Posterior cingulate gyrus (tissue), 11 donors: ENCODE results near the gene HK1.
"Not testable (repeated sequence)": the region's sequence is repeated elsewhere in the genome, so short reads cannot be mapped to it uniquely, and the experiment has no call there.

Experiments
- DNase-seq, 10 donors: peaks; one replicate each; pipeline versions ENCODE4 v3.0.0 to v3.0.0-alpha.2; 2020 to 2021; ENCODE audit warnings: mixed read lengths in 3 of 10
- intact Hi-C: fragments of 100-400 bp; cut with DNase I; formaldehyde crosslinking; loops from one replicate; pipeline ENCODE4 v1.15.1; 2023

HK1 gene

DNA sequence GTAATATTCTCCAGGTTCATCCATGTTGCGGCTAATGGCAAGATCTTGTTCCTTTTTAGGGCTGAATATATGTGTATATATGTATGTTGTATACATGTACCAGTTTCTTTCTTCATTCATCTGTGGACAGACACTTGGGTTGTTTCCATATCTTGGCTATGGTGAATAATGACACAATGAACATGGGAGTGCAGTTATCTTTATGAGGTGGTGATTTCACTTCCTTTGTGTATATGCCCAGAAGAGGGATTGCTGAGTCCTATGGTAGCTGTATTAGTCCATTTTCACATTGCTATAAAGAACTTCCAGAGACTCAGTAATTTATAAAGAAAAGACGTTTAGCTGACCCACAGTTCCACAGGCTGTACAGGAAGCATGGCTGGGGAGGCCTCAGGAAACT is 155.9 kb downstream of the HK1 start:
- intact Hi-C loops: no loop called here
- no peak for DNase-seq

DNA sequence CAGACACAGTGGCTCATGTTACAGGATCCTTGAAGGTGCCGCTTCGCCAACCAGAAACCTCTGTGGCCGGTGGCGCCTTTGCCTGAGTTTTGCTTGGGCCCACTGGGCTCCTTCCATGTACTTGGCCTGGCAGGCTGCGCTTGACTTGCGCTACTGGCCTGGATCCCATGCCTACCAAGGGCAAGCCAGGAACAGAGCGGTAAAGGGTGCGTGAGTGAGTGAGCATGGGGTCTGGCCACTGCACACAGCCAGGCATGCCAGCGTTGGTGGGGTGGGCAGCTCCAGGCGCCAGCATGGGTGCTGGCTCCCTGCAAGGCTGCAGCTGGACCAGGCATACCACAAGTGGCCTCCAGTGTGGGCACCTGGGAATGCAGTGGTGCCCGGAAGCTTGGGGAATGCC is 156.6 kb downstream of the HK1 start:
- peak in 1 of 10 donors; percentile 37 for DNase-seq
- intact Hi-C loops: no loop called here

DNA sequence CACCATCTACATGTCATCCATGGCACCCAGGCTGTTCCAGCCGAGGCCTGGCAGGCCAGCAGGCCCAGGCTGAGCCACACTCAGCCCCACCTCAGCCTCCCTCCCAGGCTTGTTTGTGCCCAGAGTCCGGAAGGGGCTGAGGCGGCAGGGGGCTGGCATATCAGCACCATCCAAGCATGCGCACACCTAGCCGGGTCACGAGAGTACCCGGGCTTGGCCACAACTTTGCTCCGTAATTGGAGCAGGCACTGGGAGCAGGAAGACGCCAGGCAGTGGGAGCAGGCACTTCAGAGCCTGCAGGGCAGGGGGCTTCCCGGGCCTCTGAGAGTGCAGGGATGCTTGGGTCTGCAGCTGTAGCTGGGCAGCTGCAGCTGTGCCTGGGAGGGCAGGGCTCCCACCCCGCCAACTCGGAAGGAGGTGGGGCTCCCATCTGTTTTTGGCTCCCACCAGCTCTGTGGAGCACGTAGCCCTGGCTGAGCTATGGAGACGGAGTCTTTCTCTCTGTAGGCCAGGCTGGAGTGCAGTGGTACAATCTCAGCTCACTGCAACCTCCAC is 157.7 kb downstream of the HK1 start:
- DNase-seq: peak in 1 of 10 donors; percentile 52
- intact Hi-C loops: no loop called here

DNA sequence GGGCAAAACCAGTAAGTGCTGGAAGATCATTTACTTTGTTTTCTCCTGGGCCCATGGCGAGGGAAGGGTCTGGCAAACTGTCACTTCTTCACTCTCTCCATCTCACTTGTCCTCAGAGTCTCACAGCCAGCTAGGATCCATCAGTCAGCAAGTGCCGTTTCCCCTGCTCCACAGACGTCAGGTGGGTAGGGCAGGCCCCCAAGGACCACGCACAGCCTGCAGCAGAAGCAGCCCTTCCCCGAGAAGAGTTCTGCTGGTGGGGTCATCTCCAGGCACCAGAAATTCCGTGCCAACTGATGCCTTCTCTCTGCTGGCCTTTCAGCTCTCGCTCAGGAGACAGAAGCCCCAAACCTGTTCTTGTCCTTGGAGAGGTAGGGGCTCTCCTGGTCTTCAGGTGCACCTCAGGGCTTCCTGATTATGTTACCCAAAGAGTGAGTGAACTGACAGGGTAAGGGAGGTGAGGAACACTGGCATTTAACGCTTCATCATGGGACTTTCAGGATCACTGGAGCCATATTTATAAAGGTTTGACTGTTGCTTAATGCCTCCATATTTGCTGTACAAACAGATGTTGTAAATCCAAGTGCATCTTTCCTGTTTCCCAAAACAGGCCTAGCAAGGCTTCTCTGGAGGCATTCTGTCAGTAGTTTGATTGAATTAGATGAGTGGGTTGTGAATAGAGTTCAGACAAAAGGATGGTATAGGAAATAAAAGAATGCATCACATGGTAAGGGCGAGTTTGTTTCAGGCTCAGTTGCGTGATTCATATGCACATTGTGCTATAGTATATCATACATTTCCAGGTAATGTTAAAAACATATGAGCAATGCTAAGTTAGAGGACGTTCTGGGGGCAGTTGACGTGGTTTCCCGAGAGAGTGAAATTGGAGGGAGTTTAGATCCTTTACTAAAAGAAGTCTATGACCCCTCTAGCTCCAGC is 159.3 kb downstream of the HK1 start:
- peak in 1 of 10 donors; percentile 52 for DNase-seq
- intact Hi-C loops: no loop called here

DNA sequence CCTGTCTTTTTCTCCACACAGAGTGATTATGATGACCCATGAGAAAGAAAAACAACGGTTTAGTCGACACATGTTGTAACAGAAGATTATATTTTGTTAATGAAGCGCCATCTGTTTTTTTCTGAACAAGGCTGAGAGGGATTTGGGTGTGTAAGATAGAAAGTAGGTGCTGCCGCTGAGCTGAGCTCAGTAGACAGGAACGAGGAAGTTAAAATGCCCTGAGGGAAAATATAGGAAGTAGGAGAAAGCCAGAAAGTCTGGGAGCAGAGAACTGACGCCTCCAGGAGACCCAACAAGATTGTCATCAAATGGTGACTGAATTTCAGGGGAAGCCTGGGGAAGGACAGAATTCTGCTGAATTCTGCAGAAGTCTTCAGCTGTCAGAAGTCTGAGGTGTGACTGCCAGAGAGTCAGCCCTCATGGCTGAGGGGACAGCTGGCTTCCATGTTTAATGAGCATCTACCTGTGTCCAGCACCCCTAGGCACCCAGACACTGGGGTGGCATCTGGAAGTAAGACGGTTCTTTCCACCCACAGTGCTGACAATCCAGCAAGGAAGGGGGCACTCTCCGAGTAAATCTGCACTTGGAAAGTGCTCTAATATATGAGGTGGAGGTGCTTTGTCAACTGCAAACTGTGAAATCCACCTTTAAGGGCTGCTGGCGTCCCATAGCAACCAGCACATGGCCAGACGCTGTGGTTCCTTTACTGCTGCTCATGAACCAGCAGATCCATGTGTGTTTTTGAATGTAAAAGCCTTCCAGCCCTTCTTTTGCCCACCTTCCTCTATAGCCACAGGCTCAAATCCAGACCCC is 160.4 kb downstream of the HK1 start:
- intact Hi-C loops: no loop called here
- DNase-seq: no peak

DNA sequence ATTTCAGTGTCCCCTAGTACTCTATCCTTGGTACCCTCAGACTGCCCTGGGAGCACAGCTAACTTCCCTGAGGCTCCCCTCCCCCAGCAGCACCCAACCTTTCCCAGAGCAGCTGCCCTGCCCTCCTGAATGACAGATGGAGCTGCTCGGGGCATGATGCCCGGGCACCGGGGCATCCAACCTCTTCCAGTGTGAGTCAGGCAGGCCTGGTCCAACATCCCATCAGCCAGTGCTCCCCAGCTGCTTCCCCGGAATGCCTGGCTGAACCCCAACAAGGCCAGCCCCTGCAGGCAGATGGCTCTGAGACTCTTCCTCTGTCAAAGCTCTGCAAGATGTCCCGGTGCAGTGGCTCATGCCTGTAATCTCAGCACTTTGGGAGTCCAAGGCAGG is 161.0 kb downstream of the HK1 start:
- peak in 9 of 10 donors; percentile 35 to 94 (median 56) for DNase-seq
- intact Hi-C loops: no loop called here

DNA sequence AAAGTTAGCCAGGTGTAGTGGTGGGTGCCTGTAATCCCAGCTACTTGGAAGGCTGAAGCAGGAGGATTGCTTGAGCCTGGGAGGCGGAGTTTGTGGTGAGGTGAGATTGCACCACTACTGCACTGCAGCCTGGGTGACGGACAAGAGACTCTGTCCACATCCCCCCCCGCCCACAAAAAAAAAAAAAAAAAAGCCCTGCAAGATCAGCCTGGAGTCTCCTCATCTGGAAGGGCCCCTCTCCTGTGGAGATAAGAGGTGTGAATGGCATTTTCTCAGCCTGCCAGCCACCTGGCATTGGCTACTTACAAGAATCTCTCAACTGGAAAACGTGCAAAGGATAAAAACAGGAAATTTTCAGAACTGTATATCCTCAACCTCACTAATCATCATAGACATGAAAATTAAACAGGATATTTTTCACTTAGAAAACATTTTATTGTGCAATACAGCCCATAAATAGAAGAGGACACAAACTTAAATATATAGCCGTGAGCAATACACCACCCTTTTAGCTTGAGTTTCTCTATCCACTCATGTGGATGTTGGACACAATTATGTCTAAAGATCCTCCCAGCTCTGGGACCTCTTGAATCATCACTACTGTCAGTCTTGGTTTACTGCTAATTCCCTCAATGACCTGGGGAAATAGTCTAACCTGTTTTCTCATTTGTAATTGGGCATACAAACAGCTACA is 161.7 kb downstream of the HK1 start:
- no peak for DNase-seq
- intact Hi-C loops: no loop called here

DNA sequence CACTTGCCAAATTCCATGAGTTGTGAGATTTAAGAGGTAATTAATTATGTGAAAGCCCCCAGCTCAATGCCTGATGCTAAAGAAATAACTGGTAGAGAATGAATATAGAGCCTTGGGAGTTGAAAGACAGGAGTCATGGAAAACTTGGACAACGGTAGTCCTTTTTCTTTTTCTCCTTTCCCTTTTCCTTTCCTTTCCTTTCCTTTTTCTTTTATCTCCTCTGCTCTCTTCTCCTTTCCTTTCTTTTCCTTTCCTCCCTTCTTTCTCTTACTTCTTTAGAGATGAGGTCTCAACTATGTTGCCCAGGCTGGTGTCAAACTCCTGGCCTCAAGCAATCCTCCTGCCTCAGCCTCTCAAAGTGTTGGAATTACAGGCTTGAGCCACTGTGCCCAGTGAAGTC is 165.1 kb downstream of the HK1 start:
- intact Hi-C loops: no loop called here
- no peak for DNase-seq

DNA sequence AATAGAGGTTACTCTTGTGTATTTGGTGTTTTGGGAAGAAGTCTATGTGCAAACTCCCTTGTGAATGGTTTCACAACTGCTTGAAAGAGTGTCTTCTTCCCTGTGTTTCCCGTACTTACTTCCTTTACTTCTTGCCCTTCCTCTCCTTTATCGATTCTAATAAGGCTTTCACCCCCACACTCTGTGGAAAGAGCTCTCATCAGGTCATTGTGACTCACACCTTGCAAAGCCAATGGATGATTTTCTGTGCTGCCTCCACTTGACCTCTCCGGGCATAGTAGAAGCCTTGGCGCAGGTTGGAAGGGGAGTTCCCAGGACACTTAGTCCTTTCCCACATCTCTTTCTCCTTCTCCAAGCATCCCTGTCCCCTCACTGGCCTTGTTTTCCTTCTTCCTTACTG is 166.7 kb downstream of the HK1 start:
- intact Hi-C loops: no loop called here
- DNase-seq: no peak

DNA sequence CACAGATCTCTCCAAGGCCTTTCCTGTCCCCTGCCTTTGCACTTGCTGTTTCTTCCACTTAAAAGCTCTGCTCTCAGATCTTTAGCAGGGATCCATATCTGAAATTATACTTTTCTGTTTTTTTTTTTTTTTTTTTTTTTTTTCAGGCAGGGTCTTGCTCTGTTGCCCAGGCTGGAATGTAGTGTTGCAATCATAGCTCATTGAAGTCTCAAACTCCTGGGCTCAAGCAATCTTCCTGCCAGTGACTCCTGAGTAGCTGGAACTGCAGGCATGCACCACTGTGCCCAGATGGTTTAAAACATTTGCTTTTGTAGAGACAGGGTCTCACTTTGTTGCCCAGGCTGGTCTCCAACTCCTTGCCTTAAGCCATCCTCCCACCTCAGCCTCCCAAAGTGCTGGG is 167.9 kb downstream of the HK1 start:
- DNase-seq: no peak
- intact Hi-C loops: no loop called here

DNA sequence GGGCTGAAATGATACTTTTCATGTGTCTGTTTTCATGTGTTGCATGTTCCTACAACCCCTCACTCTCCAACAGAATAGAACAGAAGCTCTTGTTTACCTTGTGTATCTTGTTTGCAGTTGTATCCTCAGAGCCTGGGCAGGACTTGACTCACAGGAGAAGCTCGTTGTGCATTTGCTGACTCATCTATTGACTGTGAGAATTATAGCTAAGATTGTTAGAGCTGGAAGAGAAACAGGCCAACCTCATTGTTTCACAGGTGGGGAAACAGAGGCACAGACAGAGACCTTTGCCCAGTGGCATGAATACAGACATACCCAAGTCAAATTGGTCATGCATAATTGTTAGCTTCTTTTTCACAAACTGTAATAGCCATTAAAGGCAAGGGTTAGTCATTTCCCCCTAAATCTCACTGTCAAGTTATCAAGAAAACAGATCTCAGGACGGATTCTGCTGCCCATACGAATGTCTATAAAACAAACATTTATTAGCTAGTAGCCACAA is 168.4 kb downstream of the HK1 start:
- DNase-seq: no peak
- intact Hi-C loops: no loop called here

DNA sequence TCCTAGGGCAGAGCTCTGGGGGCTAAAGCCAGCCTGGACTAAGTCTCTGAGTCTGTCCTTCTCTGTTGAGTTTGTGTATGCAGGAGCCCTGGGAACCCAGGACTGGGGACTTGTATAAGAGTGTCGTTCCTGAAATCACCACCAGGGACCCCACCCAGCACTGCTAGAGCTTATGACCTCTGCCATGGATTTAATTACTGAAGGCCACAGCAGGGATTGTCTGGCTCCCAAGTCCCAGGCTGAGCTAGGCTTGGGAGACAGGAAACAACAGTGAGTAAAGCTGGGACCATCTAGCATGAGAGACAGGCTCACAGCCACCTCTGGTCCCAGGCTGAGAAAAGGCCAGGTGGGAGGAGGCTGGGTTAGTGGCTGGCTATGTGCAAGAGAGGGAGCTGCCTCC is 171.5 kb downstream of the HK1 start:
- intact Hi-C loops: loop anchor here (2.0 kb wide), 1 partner anchor 59 kb away; no protein-coding TSS in a partner anchor
- peak in 6 of 10 donors; percentile 47 to 93 (median 60) for DNase-seq

DNA sequence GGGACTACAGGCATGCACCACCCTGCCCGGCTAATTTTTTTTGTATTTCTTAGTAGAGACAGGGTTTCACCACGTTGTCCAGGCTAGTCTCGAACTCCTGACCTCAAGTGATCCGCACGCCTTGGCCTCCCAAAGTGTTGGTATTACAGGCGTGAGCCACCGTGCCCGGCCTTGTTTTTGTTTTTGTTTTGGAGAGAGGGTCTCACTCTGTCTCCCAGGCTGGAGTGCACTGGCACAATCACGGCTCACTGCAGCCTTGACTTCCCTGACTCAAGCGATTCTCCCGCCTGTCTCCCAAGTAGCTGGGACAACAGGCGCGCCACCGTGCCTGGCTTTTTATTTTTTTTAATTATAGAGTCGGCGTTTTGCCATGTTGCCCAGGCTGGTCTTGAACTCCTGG is 172.1 kb downstream of the HK1 start:
- DNase-seq: not testable (repeated sequence)
- intact Hi-C loops: loop anchor here (2.0 kb wide), 1 partner anchor 58 kb away; no protein-coding TSS in a partner anchor

DNA sequence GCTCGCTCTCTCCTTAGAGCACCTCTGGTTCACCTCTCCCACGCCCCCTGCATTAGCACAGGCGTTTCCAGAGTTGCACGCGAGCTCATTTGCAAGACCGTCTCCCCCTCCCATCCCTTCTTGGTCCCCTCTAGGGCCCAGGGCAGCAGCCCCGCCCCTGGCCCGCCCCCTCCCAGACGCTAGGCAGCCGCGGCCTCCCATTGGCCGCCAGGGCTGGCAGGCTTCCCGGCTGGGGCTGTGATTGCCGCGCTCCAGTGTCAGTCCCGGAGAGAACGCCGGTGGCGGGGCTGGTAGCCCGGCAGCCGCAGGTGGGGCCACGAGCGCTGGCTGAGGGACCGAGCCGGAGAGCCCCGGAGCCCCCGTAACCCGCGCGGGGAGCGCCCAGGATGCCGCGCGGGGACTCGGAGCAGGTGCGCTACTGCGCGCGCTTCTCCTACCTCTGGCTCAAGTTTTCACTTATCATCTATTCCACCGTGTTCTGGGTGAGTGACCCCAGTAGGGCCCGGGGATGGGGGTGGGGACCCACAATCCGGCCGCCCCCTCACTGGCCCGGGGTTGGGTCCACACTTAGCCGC is 173.0 kb downstream of the HK1 start, which contains the start of gene TSPAN15:
TSS of gene TSPAN15 (plus strand) at position 257 of the 575 bp plus-strand sequence. CDS start at position 387, 130 bp downstream.
- peak; percentile 85 to 99 (median 94) for DNase-seq
- intact Hi-C loops: loop anchor here (2.0 kb wide), 1 partner anchor 58 kb away; no protein-coding TSS in a partner anchor
